ENCODE measurements around the gene EBF4.

GRCh38 chr20:2672446-2672845 is 20.1 kb upstream of the EBF4 start:
- TF ChIP-seq CTCF (IDR thresholded peaks at IDR 0.05) (no peak), POLR2A (IDR thresholded peaks at IDR 0.05) (no peak)

All from uterus (tissue), 2 donors.